ENCODE data around the gene CYP2F1. TPM values are rescaled to one million over a fixed set of nuclear protein-coding genes. Genes with fewer than 3 reads are reported as not detected.

The CYP2F1 gene
- total RNA-seq, 1 experiment from 2014 or later, result not detected

- BruUV-seq (replicated peaks), result no TSS peak
- Mint-ChIP-seq H3K4me3 (ENCODE audit: unreplicated experiment) (no peak overlapping the region), H3K4me1 (ENCODE audit: low read depth, unreplicated experiment) (peaks cover 7% of the 10 kb centered on the region), H3K27me3 (ENCODE audit: insufficient read depth, unreplicated experiment) (peaks cover 3% of the 10 kb centered on the region), H3K9me3 (ENCODE audit: unreplicated experiment) (no peaks in the 10 kb centered on the region), H3K36me3 (ENCODE audit: insufficient read depth, unreplicated experiment) (no peaks in the 10 kb centered on the region), H3K27ac (ENCODE audit: unreplicated experiment) (no peak overlapping the region)
- CTCF ChIA-PET, result no interaction called here
- no peaks in the 10 kb centered on the region for H3K36me3 ChIP-seq (ENCODE audit: control insufficient read depth, insufficient read depth, low read length)
- H3K4me3 ChIP-seq (ENCODE audit: low read depth, low read length), result no peak overlapping the region
- intact Hi-C loops (cut with micrococcal nuclease; ENCODE audit: unreplicated experiment), result no loop called here
- TF ChIP-seq CTCF (IDR thresholded peaks at IDR 0.05; ENCODE audit: insufficient read depth in 1 of 2, low read depth in 1 of 2, low read length in 1 of 2, severe bottlenecking in 1 of 2, unreplicated experiment in 1 of 2), result no peak
- no peaks in the 10 kb centered on the region for H3K4me1 ChIP-seq
- DNase-seq, result no peak
- POLR2A ChIA-PET, result no interaction called here
- H3K27me3 ChIP-seq (replicated peaks; ENCODE audit: control insufficient read depth, insufficient read depth, low read length), result no peaks in the 10 kb centered on the region
- H3K9me3 ChIP-seq, result no peaks in the 10 kb centered on the region
These were observed 2.9 kb upstream of the CYP2F1 start for GRCh38 chr19:41111296-41111695.

GRCh38 chr19:41111750-41112295 lies 2.4 kb upstream of the CYP2F1 start:
- H3K4me1 Mint-ChIP-seq (ENCODE audit: low read depth, unreplicated experiment), result peaks cover 7% of the 10 kb centered on the region
- H3K4me3 Mint-ChIP-seq (ENCODE audit: unreplicated experiment), result no peak overlapping the region
- no peak for DNase-seq
- CTCF ChIA-PET, result no interaction called here
- POLR2A ChIA-PET, result no interaction called here
- H3K27me3 Mint-ChIP-seq (ENCODE audit: insufficient read depth, unreplicated experiment), result peaks cover 3% of the 10 kb centered on the region
- no peaks in the 10 kb centered on the region for H3K9me3 Mint-ChIP-seq (ENCODE audit: unreplicated experiment)
- Histone ChIP-seq H3K36me3 (ENCODE audit: control insufficient read depth, insufficient read depth, low read length) (no peaks in the 10 kb centered on the region), H3K4me3 (ENCODE audit: low read depth, low read length) (no peak overlapping the region), H3K27me3 (replicated peaks; ENCODE audit: control insufficient read depth, insufficient read depth, low read length) (no peaks in the 10 kb centered on the region), H3K9me3 (no peaks in the 10 kb centered on the region), H3K4me1 (no peaks in the 10 kb centered on the region)
- H3K36me3 Mint-ChIP-seq (ENCODE audit: insufficient read depth, unreplicated experiment), result no peaks in the 10 kb centered on the region
- no peak for TF ChIP-seq CTCF (IDR thresholded peaks at IDR 0.05; ENCODE audit: insufficient read depth in 1 of 2, low read depth in 1 of 2, low read length in 1 of 2, severe bottlenecking in 1 of 2, unreplicated experiment in 1 of 2)
- no TSS peak for BruUV-seq (replicated peaks)
- intact Hi-C loops (cut with micrococcal nuclease; ENCODE audit: unreplicated experiment), result no loop called here
- no peak overlapping the region for H3K27ac Mint-ChIP-seq (ENCODE audit: unreplicated experiment)

GRCh38 chr19:41112728-41113290 lies 1.4 kb upstream of the CYP2F1 start:
- CTCF ChIA-PET, result no interaction called here
- Mint-ChIP-seq H3K4me1 (ENCODE audit: low read depth, unreplicated experiment) (peaks cover 7% of the 10 kb centered on the region), H3K36me3 (ENCODE audit: insufficient read depth, unreplicated experiment) (peaks cover 5% of the 10 kb centered on the region), H3K4me3 (ENCODE audit: unreplicated experiment) (no peak overlapping the region), H3K27me3 (ENCODE audit: insufficient read depth, unreplicated experiment) (peaks cover 3% of the 10 kb centered on the region), H3K27ac (ENCODE audit: unreplicated experiment) (no peak overlapping the region), H3K9me3 (ENCODE audit: unreplicated experiment) (no peaks in the 10 kb centered on the region)
- Histone ChIP-seq H3K4me3 (ENCODE audit: low read depth, low read length) (no peak overlapping the region), H3K4me1 (no peaks in the 10 kb centered on the region), H3K9me3 (no peaks in the 10 kb centered on the region), H3K36me3 (ENCODE audit: control insufficient read depth, insufficient read depth, low read length) (no peaks in the 10 kb centered on the region), H3K27me3 (replicated peaks; ENCODE audit: control insufficient read depth, insufficient read depth, low read length) (no peaks in the 10 kb centered on the region)
- no TSS peak for BruUV-seq (replicated peaks)
- intact Hi-C loops (cut with micrococcal nuclease; ENCODE audit: unreplicated experiment), result no loop called here
- POLR2A ChIA-PET, result no interaction called here
- DNase-seq, result no peak
- TF ChIP-seq CTCF (IDR thresholded peaks at IDR 0.05; ENCODE audit: insufficient read depth in 1 of 2, low read depth in 1 of 2, low read length in 1 of 2, severe bottlenecking in 1 of 2, unreplicated experiment in 1 of 2), result no peak
